ENCODE results near the gene ALDH3A2.

Gene ALDH3A2

GRCh38 chr17:19713462-19713861 lies 64.9 kb downstream of the ALDH3A2 start:
- no peak overlapping the region for H3K27ac Mint-ChIP-seq
- no peaks in the 10 kb centered on the region for H3K9me3 Mint-ChIP-seq (ENCODE audit: low read depth)
- H3K4me1 Mint-ChIP-seq (ENCODE audit: low read depth): no peaks in the 10 kb centered on the region
- H3K36me3 Mint-ChIP-seq: no peaks in the 10 kb centered on the region
- no peaks in the 10 kb centered on the region for H3K27me3 Mint-ChIP-seq
- no peak overlapping the region for H3K4me3 Mint-ChIP-seq

- Mint-ChIP-seq H3K27me3 (no peaks in the 10 kb centered on the region), H3K4me1 (ENCODE audit: low read depth) (no peaks in the 10 kb centered on the region), H3K36me3 (no peaks in the 10 kb centered on the region), H3K27ac (no peak overlapping the region), H3K9me3 (ENCODE audit: low read depth) (no peaks in the 10 kb centered on the region), H3K4me3 (no peak overlapping the region)
Observed at GRCh38 chr17:19713901-19714361, 65.4 kb downstream of the ALDH3A2 start.

GRCh38 chr17:19714542-19715411 lies 66.2 kb downstream of the ALDH3A2 start:
- no peaks in the 10 kb centered on the region for H3K4me1 Mint-ChIP-seq (ENCODE audit: low read depth)
- no peaks in the 10 kb centered on the region for H3K9me3 Mint-ChIP-seq (ENCODE audit: low read depth)
- no peaks in the 10 kb centered on the region for H3K27me3 Mint-ChIP-seq
- H3K36me3 Mint-ChIP-seq: no peaks in the 10 kb centered on the region
- H3K4me3 Mint-ChIP-seq: no peak overlapping the region
- H3K27ac Mint-ChIP-seq: no peak overlapping the region

GRCh38 chr17:19716108-19717030 lies 67.8 kb downstream of the ALDH3A2 start, which contains the start of gene SLC47A2:
Gene SLC47A2 (minus strand): TSS chr17:19716584. CDS start chr17:19716555, 29 bp downstream.
- Mint-ChIP-seq H3K4me1 (ENCODE audit: low read depth) (no peaks in the 10 kb centered on the region), H3K27me3 (no peaks in the 10 kb centered on the region)

GRCh38 chr17:19717031-19717360 lies 68.4 kb downstream of the ALDH3A2 start:
- no peaks in the 10 kb centered on the region for H3K27me3 Mint-ChIP-seq
- H3K4me3 Mint-ChIP-seq: no peak overlapping the region
- H3K36me3 Mint-ChIP-seq: no peaks in the 10 kb centered on the region
- H3K27ac Mint-ChIP-seq: no peak overlapping the region
- no peaks in the 10 kb centered on the region for H3K9me3 Mint-ChIP-seq (ENCODE audit: low read depth)
- no peaks in the 10 kb centered on the region for H3K4me1 Mint-ChIP-seq (ENCODE audit: low read depth)

More at GRCh38 chr17:19716108-19717030, 67.8 kb downstream of the ALDH3A2 start, which contains the start of gene SLC47A2:
- Mint-ChIP-seq H3K4me3 (no peak within 1 kb of the TSS), H3K9me3 (ENCODE audit: low read depth) (no peaks in the 10 kb centered on the region), H3K36me3 (no peaks in the 10 kb centered on the region), H3K27ac (no peak within 1 kb of the TSS)

- H3K9me3 Mint-ChIP-seq (ENCODE audit: low read depth): no peaks in the 10 kb centered on the region
- H3K4me3 Mint-ChIP-seq: no peak overlapping the region
- H3K27me3 Mint-ChIP-seq: no peaks in the 10 kb centered on the region
- no peaks in the 10 kb centered on the region for H3K4me1 Mint-ChIP-seq (ENCODE audit: low read depth)
- no peaks in the 10 kb centered on the region for H3K36me3 Mint-ChIP-seq
- H3K27ac Mint-ChIP-seq: no peak overlapping the region
Observed at GRCh38 chr17:19717411-19717908, 68.9 kb downstream of the ALDH3A2 start.

GRCh38 chr17:19718041-19718612 lies 69.6 kb downstream of the ALDH3A2 start:
- H3K27me3 Mint-ChIP-seq: no peaks in the 10 kb centered on the region
- no peak overlapping the region for H3K27ac Mint-ChIP-seq
- no peak overlapping the region for H3K4me3 Mint-ChIP-seq
- no peaks in the 10 kb centered on the region for H3K9me3 Mint-ChIP-seq (ENCODE audit: low read depth)
- no peaks in the 10 kb centered on the region for H3K4me1 Mint-ChIP-seq (ENCODE audit: low read depth)
- no peaks in the 10 kb centered on the region for H3K36me3 Mint-ChIP-seq

GRCh38 chr17:19718613-19719354 lies 70.2 kb downstream of the ALDH3A2 start:
- no peaks in the 10 kb centered on the region for H3K4me1 Mint-ChIP-seq (ENCODE audit: low read depth)
- H3K27me3 Mint-ChIP-seq: no peaks in the 10 kb centered on the region
- H3K4me3 Mint-ChIP-seq: no peak overlapping the region
- H3K9me3 Mint-ChIP-seq (ENCODE audit: low read depth): no peaks in the 10 kb centered on the region
- no peak overlapping the region for H3K27ac Mint-ChIP-seq
- no peaks in the 10 kb centered on the region for H3K36me3 Mint-ChIP-seq

- no peak overlapping the region for H3K27ac Mint-ChIP-seq
- H3K4me3 Mint-ChIP-seq: no peak overlapping the region
- H3K4me1 Mint-ChIP-seq (ENCODE audit: low read depth): peaks cover 6% of the 10 kb centered on the region
- no peaks in the 10 kb centered on the region for H3K27me3 Mint-ChIP-seq
- no peaks in the 10 kb centered on the region for H3K9me3 Mint-ChIP-seq (ENCODE audit: low read depth)
- H3K36me3 Mint-ChIP-seq: no peaks in the 10 kb centered on the region
Observed at GRCh38 chr17:19719355-19720209, 71.0 kb downstream of the ALDH3A2 start.

- Mint-ChIP-seq H3K27me3 (no peaks in the 10 kb centered on the region), H3K4me3 (no peak overlapping the region), H3K36me3 (no peaks in the 10 kb centered on the region), H3K27ac (no peak overlapping the region), H3K4me1 (ENCODE audit: low read depth) (peaks cover 9% of the 10 kb centered on the region), H3K9me3 (ENCODE audit: low read depth) (no peaks in the 10 kb centered on the region)
Observed at GRCh38 chr17:19720210-19720475, 71.6 kb downstream of the ALDH3A2 start.

GRCh38 chr17:19720631-19721426 lies 72.3 kb downstream of the ALDH3A2 start:
- Mint-ChIP-seq H3K4me1 (ENCODE audit: low read depth) (peaks cover 16% of the 10 kb centered on the region), H3K36me3 (no peaks in the 10 kb centered on the region), H3K9me3 (ENCODE audit: low read depth) (no peaks in the 10 kb centered on the region), H3K27ac (no peak overlapping the region), H3K4me3 (no peak overlapping the region), H3K27me3 (no peaks in the 10 kb centered on the region)

GRCh38 chr17:19723964-19724363 lies 75.4 kb downstream of the ALDH3A2 start:
- H3K36me3 Mint-ChIP-seq: no peaks in the 10 kb centered on the region
- no peaks in the 10 kb centered on the region for H3K27me3 Mint-ChIP-seq
- H3K27ac Mint-ChIP-seq: peak overlapping the region; percentile 10
- H3K4me3 Mint-ChIP-seq: peak overlapping the region; percentile 53
- H3K9me3 Mint-ChIP-seq (ENCODE audit: low read depth): no peaks in the 10 kb centered on the region
- H3K4me1 Mint-ChIP-seq (ENCODE audit: low read depth): peaks cover 16% of the 10 kb centered on the region
